Liver (tissue), 9 donors: ENCODE results near the gene NFATC1. TPM values are rescaled to one million over a fixed set of nuclear protein-coding genes. Genes with fewer than 3 reads are reported as not detected.

Experiments
- DNase-seq: peaks from one replicate; pipeline ENCODE4 v3.0.0-alpha.2; 2017; ENCODE audit warnings: low spot score
- H3K27ac ChIP-seq, 2 donors: one replicate each; pipeline ENCODE4 v1.7.0; 2013; ENCODE audit warnings: inconsistent platforms in 2 of 2, low read length in 2 of 2, control low read depth in 1 of 2, low read depth in 1 of 2, mild to moderate bottlenecking in 1 of 2
- H3K27me3 ChIP-seq, 4 donors: one replicate each; pipeline versions ENCODE4 v1.6.1 to v1.7.0; 2013; ENCODE audit warnings: low read length in 3 of 4, inconsistent platforms in 1 of 4, mild to moderate bottlenecking in 1 of 4, moderate library complexity in 1 of 4; ENCODE audit not compliant: control insufficient read depth in 4 of 4, insufficient read depth in 4 of 4
- H3K36me3 ChIP-seq, 4 donors: one replicate each; pipeline versions ENCODE4 v1.6.1 to v1.7.0; 2013; ENCODE audit warnings: low read length in 3 of 4, mild to moderate bottlenecking in 3 of 4, low read depth in 1 of 4, moderate library complexity in 1 of 4; ENCODE audit not compliant: control insufficient read depth in 4 of 4, insufficient read depth in 3 of 4
- H3K4me1 ChIP-seq, 4 donors: one replicate each; pipeline versions ENCODE4 v1.6.1 to v1.7.0; 2013; ENCODE audit warnings: low read length in 3 of 4, mild to moderate bottlenecking in 3 of 4, moderate library complexity in 1 of 4; ENCODE audit not compliant: control insufficient read depth in 4 of 4, insufficient read depth in 4 of 4
- H3K4me3 ChIP-seq, 3 donors: one replicate each; pipeline versions ENCODE4 v1.6.1 to v1.7.0; 2013; ENCODE audit warnings: low read length in 3 of 3, control low read depth in 1 of 3, low read depth in 1 of 3, mild to moderate bottlenecking in 1 of 3
- H3K9ac ChIP-seq, 2 donors: one replicate each; pipeline ENCODE4 v1.7.0; 2013; ENCODE audit warnings: low read length in 2 of 2, mild to moderate bottlenecking in 2 of 2, moderate library complexity in 2 of 2, control low read depth in 1 of 2, low read depth in 1 of 2
- H3K9me3 ChIP-seq, 4 donors: one replicate each; pipeline versions ENCODE4 v1.6.1 to v1.7.0; 2013; ENCODE audit warnings: low read length in 3 of 4; ENCODE audit not compliant: control insufficient read depth in 4 of 4
- EGR1 ChIP-seq, 2 donors: IDR thresholded peaks; 2 replicates each; pipeline ENCODE4 v1.6.1; 2016 to 2018; ENCODE audit warnings: antibody characterized with exemption in 2 of 2, low read depth in 2 of 2
- FOXA1 ChIP-seq: IDR thresholded peaks from 2 replicates; pipeline ENCODE4 v1.6.1; 2016; ENCODE audit warnings: antibody characterized with exemption
- FOXA2 ChIP-seq: IDR thresholded peaks from 2 replicates; pipeline ENCODE4 v1.6.1; 2016; ENCODE audit warnings: antibody characterized with exemption
- GABPA ChIP-seq, 2 donors: IDR thresholded peaks in 1 of 2; conservative IDR thresholded peaks in 1 of 2; 2 replicates each; pipeline ENCODE4 v1.6.1; 2016; ENCODE audit warnings: antibody characterized with exemption in 2 of 2, mild to moderate bottlenecking in 1 of 2, moderate library complexity in 1 of 2
- HNF4A ChIP-seq, 2 donors: conservative IDR thresholded peaks; 2 replicates each; pipeline ENCODE4 v1.6.1; 2016; ENCODE audit warnings: antibody characterized with exemption in 2 of 2, mild to moderate bottlenecking in 2 of 2
- HNF4G ChIP-seq: IDR thresholded peaks from 2 replicates; pipeline ENCODE4 v1.6.1; 2016; ENCODE audit warnings: antibody characterized with exemption
- JUND ChIP-seq, 2 donors: IDR thresholded peaks; 2 replicates each; pipeline ENCODE4 v1.6.1; 2016; ENCODE audit warnings: antibody characterized with exemption in 2 of 2
- NR2F2 ChIP-seq: IDR thresholded peaks from 2 replicates; pipeline ENCODE4 v1.6.1; 2016; ENCODE audit warnings: antibody characterized with exemption
- RAD21 ChIP-seq, 2 donors: IDR thresholded peaks; 2 replicates each; pipeline ENCODE4 v1.6.1; 2016; ENCODE audit warnings: antibody characterized with exemption in 2 of 2, mild to moderate bottlenecking in 2 of 2
- RXRA ChIP-seq, 2 donors: IDR thresholded peaks; 2 replicates each; pipeline ENCODE4 v1.6.1; 2017 to 2018; ENCODE audit warnings: antibody characterized with exemption in 2 of 2, mild to moderate bottlenecking in 1 of 2
- SP1 ChIP-seq: IDR thresholded peaks from 2 replicates; pipeline ENCODE4 v1.6.1; 2018; ENCODE audit warnings: antibody characterized with exemption, mild to moderate bottlenecking
- TAF1 ChIP-seq: conservative IDR thresholded peaks from 2 replicates; pipeline ENCODE4 v1.6.1; 2016; ENCODE audit warnings: antibody characterized with exemption, mild to moderate bottlenecking
- YY1 ChIP-seq: IDR thresholded peaks from 2 replicates; pipeline ENCODE4 v1.6.1; 2016; ENCODE audit warnings: antibody characterized with exemption, mild to moderate bottlenecking
- WGBS: extraction: QIAGEN DNeasy Blood & Tissue Kit; methylation state at CpG from one replicate; pipeline ENCODE4 v1.1.7; 2013; 5-methylcytosine and 5-hydroxymethylcytosine counted together
- polyA plus RNA-seq, 2 donors: library from polyadenylated mRNA; stranded (reverse) in 1 of 2; unstranded in 1 of 2; fragments of 200-250 nt in 1 of 2; fragments of >200 nt in 1 of 2; fragmentation: Nextera tagmentation in 1 of 2; extraction: Ambion mirVana in 1 of 2; gene quantifications; one replicate each; pipeline versions ENCODE4 v1.2.1 to v1.2.3, GENCODE V29; 2013 to 2015
- total RNA-seq, 2 donors: library from RNA; depleted of rRNA; stranded (reverse); fragments of >200 nt; gene quantifications; one replicate each; pipeline ENCODE4 v1.2.3, GENCODE V29; 2014
- TF ChIP-seq, protein P1 (sequence below): IDR thresholded peaks from 2 replicates; pipeline ENCODE4 v1.6.1; 2016; ENCODE audit warnings: antibody characterized with exemption
- TF ChIP-seq, protein P2 (sequence below): fragments of 150-350 bp; IDR thresholded peaks from 2 replicates; pipeline ENCODE4 v1.5.1; 2017; ENCODE audit warnings: improper control_type of control experiment, low read depth, low read length; ENCODE audit not compliant: missing input control
- TF ChIP-seq, protein P3 (sequence below): IDR thresholded peaks from 2 replicates; pipeline ENCODE4 v1.6.1; 2016; ENCODE audit warnings: antibody characterized with exemption, mild to moderate bottlenecking
- donor health status: healthy.
- donor health status: healthy.
- donor health status: healthy.
- donor health status: healthy.
- donor health status: healthy.

NFATC1 gene
- total and polyA plus RNA-seq, 4 donors: 0.57 to 2.2 (median 1.3) TPM

- TF ChIP-seq, protein P1, sequence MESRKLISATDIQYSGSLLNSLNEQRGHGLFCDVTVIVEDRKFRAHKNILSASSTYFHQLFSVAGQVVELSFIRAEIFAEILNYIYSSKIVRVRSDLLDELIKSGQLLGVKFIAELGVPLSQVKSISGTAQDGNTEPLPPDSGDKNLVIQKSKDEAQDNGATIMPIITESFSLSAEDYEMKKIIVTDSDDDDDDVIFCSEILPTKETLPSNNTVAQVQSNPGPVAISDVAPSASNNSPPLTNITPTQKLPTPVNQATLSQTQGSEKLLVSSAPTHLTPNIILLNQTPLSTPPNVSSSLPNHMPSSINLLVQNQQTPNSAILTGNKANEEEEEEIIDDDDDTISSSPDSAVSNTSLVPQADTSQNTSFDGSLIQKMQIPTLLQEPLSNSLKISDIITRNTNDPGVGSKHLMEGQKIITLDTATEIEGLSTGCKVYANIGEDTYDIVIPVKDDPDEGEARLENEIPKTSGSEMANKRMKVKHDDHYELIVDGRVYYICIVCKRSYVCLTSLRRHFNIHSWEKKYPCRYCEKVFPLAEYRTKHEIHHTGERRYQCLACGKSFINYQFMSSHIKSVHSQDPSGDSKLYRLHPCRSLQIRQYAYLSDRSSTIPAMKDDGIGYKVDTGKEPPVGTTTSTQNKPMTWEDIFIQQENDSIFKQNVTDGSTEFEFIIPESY: no peak
- TF ChIP-seq JUND (IDR thresholded peaks at IDR 0.05) (no peak), HNF4A (conservative IDR thresholded peaks at IDR 0.05) (no peak)
- DNase-seq: no peak
- H3K36me3 ChIP-seq: no peaks in the 10 kb centered on the region
- H3K4me1 ChIP-seq: no peaks in the 10 kb centered on the region
- H3K27me3 ChIP-seq: peaks cover 0 to 5% (median 0%) of the 10 kb centered on the region in 4 donors
- no peak overlapping the region for H3K4me3 ChIP-seq
- WGBS: 92% methylated on average over 20 of the region's 20 CpGs
- no peaks in the 10 kb centered on the region for H3K9me3 ChIP-seq
- H3K27ac ChIP-seq: no peak overlapping the region
- H3K9ac ChIP-seq: no peak overlapping the region
Observed at GRCh38 chr18:79549638-79550000, 153.9 kb downstream of the NFATC1 start.

GRCh38 chr18:79552140-79552631 is 156.5 kb downstream of the NFATC1 start:
- H3K36me3 ChIP-seq: no peaks in the 10 kb centered on the region
- TF ChIP-seq HNF4G (no peak), YY1 (no peak), RXRA (IDR thresholded peaks at IDR 0.05) (no peak), RAD21 (IDR thresholded peaks at IDR 0.05) (no peak), EGR1 (IDR thresholded peaks at IDR 0.05; ENCODE audit: low read depth in 2 of 2) (no peak), FOXA1 (no peak), SP1 (no peak), HNF4A (conservative IDR thresholded peaks at IDR 0.05) (no peak), GABPA (IDR thresholded peaks at IDR 0.05 in 1 of 2, conservative IDR thresholded peaks at IDR 0.05 in 1 of 2) (no peak), JUND (IDR thresholded peaks at IDR 0.05) (no peak), NR2F2 (no peak), TAF1 (no peak), FOXA2 (no peak)
- TF ChIP-seq, protein P2, sequence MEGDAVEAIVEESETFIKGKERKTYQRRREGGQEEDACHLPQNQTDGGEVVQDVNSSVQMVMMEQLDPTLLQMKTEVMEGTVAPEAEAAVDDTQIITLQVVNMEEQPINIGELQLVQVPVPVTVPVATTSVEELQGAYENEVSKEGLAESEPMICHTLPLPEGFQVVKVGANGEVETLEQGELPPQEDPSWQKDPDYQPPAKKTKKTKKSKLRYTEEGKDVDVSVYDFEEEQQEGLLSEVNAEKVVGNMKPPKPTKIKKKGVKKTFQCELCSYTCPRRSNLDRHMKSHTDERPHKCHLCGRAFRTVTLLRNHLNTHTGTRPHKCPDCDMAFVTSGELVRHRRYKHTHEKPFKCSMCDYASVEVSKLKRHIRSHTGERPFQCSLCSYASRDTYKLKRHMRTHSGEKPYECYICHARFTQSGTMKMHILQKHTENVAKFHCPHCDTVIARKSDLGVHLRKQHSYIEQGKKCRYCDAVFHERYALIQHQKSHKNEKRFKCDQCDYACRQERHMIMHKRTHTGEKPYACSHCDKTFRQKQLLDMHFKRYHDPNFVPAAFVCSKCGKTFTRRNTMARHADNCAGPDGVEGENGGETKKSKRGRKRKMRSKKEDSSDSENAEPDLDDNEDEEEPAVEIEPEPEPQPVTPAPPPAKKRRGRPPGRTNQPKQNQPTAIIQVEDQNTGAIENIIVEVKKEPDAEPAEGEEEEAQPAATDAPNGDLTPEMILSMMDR: no peak
- TF ChIP-seq, protein P3, sequence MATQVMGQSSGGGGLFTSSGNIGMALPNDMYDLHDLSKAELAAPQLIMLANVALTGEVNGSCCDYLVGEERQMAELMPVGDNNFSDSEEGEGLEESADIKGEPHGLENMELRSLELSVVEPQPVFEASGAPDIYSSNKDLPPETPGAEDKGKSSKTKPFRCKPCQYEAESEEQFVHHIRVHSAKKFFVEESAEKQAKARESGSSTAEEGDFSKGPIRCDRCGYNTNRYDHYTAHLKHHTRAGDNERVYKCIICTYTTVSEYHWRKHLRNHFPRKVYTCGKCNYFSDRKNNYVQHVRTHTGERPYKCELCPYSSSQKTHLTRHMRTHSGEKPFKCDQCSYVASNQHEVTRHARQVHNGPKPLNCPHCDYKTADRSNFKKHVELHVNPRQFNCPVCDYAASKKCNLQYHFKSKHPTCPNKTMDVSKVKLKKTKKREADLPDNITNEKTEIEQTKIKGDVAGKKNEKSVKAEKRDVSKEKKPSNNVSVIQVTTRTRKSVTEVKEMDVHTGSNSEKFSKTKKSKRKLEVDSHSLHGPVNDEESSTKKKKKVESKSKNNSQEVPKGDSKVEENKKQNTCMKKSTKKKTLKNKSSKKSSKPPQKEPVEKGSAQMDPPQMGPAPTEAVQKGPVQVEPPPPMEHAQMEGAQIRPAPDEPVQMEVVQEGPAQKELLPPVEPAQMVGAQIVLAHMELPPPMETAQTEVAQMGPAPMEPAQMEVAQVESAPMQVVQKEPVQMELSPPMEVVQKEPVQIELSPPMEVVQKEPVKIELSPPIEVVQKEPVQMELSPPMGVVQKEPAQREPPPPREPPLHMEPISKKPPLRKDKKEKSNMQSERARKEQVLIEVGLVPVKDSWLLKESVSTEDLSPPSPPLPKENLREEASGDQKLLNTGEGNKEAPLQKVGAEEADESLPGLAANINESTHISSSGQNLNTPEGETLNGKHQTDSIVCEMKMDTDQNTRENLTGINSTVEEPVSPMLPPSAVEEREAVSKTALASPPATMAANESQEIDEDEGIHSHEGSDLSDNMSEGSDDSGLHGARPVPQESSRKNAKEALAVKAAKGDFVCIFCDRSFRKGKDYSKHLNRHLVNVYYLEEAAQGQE: no peak
- TF ChIP-seq, protein P1: no peak
- no peak for DNase-seq
- H3K4me3 ChIP-seq: no peak overlapping the region
- 85% methylated on average over 20 of the region's 20 CpGs for WGBS
- H3K27ac ChIP-seq: no peak overlapping the region
- no peak overlapping the region for H3K9ac ChIP-seq
- no peaks in the 10 kb centered on the region for H3K9me3 ChIP-seq
- H3K4me1 ChIP-seq: no peaks in the 10 kb centered on the region
- peaks cover 0 to 5% (median 0%) of the 10 kb centered on the region in 4 donors for H3K27me3 ChIP-seq
